ENCODE data around the gene RCSD1.

The RCSD1 gene

DNA sequence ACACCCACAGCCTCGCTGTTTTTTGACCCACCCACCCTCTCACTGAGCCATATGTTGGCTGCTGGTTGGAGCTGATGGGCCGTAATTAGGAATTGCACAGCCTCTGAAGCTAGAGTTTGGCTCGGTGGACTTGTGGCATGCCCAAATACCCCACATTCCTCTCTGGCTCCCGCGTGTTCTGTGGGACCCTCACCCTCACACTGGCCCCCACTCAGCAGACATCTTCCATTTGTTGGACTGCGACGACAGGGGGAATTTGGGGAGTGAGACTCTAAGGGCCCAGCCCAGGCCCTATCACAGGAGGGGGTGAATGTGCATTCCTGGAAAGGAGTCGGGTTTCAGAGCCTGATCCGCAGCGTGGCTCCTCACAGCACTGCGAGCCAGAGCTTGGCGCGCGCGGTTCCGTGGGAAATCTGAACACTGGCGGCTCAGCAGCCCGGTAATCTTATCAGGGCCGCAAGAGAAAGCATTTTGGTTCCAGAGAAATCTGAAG, 5.2 kb downstream of the RCSD1 start:
- TF ChIP-seq ZBTB7A (IDR thresholded peaks at IDR 0.05; ENCODE audit: low read depth) (no peak), CEBPB (IDR thresholded peaks at IDR 0.05) (no peak), TAF1 (IDR thresholded peaks at IDR 0.05; ENCODE audit: low read depth) (no peak), MAX (IDR thresholded peaks at IDR 0.05) (peak; percentile 67), YY1 (IDR thresholded peaks at IDR 0.05; ENCODE audit: low read depth) (no peak), REST (IDR thresholded peaks at IDR 0.05; ENCODE audit: low read depth) (no peak), EP300 (IDR thresholded peaks at IDR 0.05; ENCODE audit: borderline replicate concordance) (no peak), FOXM1 (IDR thresholded peaks at IDR 0.05; ENCODE audit: borderline replicate concordance, low read depth) (no peak), TCF12 (IDR thresholded peaks at IDR 0.05; ENCODE audit: low read depth) (no peak), TEAD4 (IDR thresholded peaks at IDR 0.05) (peak; percentile 85)
- TF ChIP-seq, protein P1, sequence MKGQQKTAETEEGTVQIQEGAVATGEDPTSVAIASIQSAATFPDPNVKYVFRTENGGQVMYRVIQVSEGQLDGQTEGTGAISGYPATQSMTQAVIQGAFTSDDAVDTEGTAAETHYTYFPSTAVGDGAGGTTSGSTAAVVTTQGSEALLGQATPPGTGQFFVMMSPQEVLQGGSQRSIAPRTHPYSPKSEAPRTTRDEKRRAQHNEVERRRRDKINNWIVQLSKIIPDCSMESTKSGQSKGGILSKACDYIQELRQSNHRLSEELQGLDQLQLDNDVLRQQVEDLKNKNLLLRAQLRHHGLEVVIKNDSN (IDR thresholded peaks at IDR 0.05) = no peak

GRCh38 chr1:167635941-167636340, 5.9 kb downstream of the RCSD1 start:
- TF ChIP-seq YY1 (IDR thresholded peaks at IDR 0.05; ENCODE audit: low read depth) (no peak), REST (IDR thresholded peaks at IDR 0.05; ENCODE audit: low read depth) (no peak), MAX (IDR thresholded peaks at IDR 0.05) (no peak), TAF1 (IDR thresholded peaks at IDR 0.05; ENCODE audit: low read depth) (no peak), ZBTB7A (IDR thresholded peaks at IDR 0.05; ENCODE audit: low read depth) (no peak), CREB1 (IDR thresholded peaks at IDR 0.05; ENCODE audit: low read depth) (no peak), RAD21 (IDR thresholded peaks at IDR 0.05; ENCODE audit: low read depth) (no peak), TCF12 (IDR thresholded peaks at IDR 0.05; ENCODE audit: low read depth) (no peak), EP300 (IDR thresholded peaks at IDR 0.05; ENCODE audit: borderline replicate concordance) (no peak), NFIC (IDR thresholded peaks at IDR 0.05) (no peak), CEBPB (IDR thresholded peaks at IDR 0.05) (no peak), TEAD4 (IDR thresholded peaks at IDR 0.05) (no peak), EGR1 (IDR thresholded peaks at IDR 0.05) (no peak)
- TF ChIP-seq, protein P1 (IDR thresholded peaks at IDR 0.05) = no peak

DNA sequence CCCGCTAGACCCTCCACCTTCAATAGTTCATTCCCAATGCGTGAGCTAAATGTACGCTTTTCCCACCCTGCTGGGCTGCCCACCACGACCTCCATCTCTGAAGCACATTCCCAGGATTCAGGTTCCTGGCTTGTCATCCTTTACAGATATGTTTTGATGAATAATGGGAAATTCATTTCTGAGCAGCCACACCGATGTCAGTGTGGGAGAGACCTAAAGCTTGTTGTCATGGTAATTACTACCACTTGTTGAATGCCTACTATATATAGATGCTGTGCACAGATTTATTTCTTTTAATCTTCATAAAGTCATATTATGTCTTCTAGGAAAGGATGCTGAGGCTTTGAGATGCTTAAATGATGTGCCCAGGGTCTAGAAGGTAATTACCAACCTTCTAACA, 8.0 kb downstream of the RCSD1 start:
- TF ChIP-seq CEBPB (IDR thresholded peaks at IDR 0.05) = no peak

DNA sequence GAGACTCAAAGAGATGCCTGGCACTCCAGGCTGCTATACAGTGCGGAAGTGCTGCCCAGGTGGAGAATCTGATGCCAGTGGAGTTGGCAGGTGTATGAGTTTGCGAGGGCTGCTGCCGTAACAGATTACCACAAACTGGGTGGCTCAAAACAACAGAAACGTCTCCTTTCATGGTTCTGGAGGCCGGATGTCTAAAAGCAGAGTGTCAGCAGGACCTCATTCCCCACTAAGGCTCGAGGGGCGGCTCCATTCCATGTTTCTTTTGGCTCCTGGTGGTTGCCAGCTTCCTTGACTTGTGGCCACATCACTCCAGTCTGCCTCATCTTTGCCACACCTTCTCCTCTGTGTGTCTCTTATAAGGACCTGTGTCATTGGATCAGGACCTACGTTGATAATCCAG, 10.0 kb downstream of the RCSD1 start:
- TF ChIP-seq TEAD4 (IDR thresholded peaks at IDR 0.05) (no peak), ZBTB7A (IDR thresholded peaks at IDR 0.05; ENCODE audit: low read depth) (no peak), EP300 (IDR thresholded peaks at IDR 0.05; ENCODE audit: borderline replicate concordance) (no peak), MAX (IDR thresholded peaks at IDR 0.05) (no peak), REST (IDR thresholded peaks at IDR 0.05; ENCODE audit: low read depth) (no peak)

GRCh38 chr1:167641786-167642500, 11.9 kb downstream of the RCSD1 start:
- no peak for TF ChIP-seq RAD21 (IDR thresholded peaks at IDR 0.05; ENCODE audit: low read depth)
- TF ChIP-seq CEBPB (IDR thresholded peaks at IDR 0.05) = no peak
- no peak for TF ChIP-seq EP300 (IDR thresholded peaks at IDR 0.05; ENCODE audit: borderline replicate concordance)
- TF ChIP-seq EGR1 (IDR thresholded peaks at IDR 0.05) = no peak
- TF ChIP-seq YY1 (IDR thresholded peaks at IDR 0.05; ENCODE audit: low read depth) = no peak
- TF ChIP-seq TEAD4 (IDR thresholded peaks at IDR 0.05) = no peak
- no peak for TF ChIP-seq FOXM1 (IDR thresholded peaks at IDR 0.05; ENCODE audit: borderline replicate concordance, low read depth)
